Activated B cell treated with CpG ODN at 0.5 μM for 24 hours (primary cell): Measurements from ENCODE around the gene PRAME. TPM values are rescaled to one million over a fixed set of nuclear protein-coding genes. Genes with fewer than 3 reads are reported as not detected.

Experiments used
- ATAC-seq: fragments of 200-7000 bp; cut with Tn5 transposase; one replicate; pipeline ENCODE4 v1.10.0; 2021; ENCODE audit warnings: low read depth, mild to moderate bottlenecking, moderate library complexity
- CTCF ChIA-PET: fragments of 350-600 bp; sonication (Branson Sonifier 250); formaldehyde crosslinking; loops from one replicate; lab custom pipeline; 2021; ENCODE audit warnings: antibody characterized with exemption; lab: Charles Lee
- POLR2A ChIA-PET: fragments of 350-600 bp; sonication (Branson Sonifier 250); formaldehyde crosslinking; loops from one replicate; lab custom pipeline; 2021; ENCODE audit warnings: antibody characterized with exemption; lab: Charles Lee
- DNase-seq: peaks from one replicate; pipeline ENCODE4 v3.0.0; 2022
- H3K27ac Mint-ChIP-seq: one replicate; pipeline ENCODE4 v1.8.0; 2020; ENCODE audit warnings: mixed read lengths
- H3K27me3 Mint-ChIP-seq: one replicate; pipeline ENCODE4 v1.8.0; 2021; ENCODE audit warnings: mixed read lengths
- H3K36me3 Mint-ChIP-seq: one replicate; pipeline ENCODE4 v1.8.0; 2021; ENCODE audit warnings: low read depth, mixed read lengths
- H3K4me1 Mint-ChIP-seq: one replicate; pipeline ENCODE4 v1.8.0; 2021; ENCODE audit warnings: mixed read lengths
- H3K4me3 Mint-ChIP-seq: one replicate; pipeline ENCODE4 v1.8.0; 2020; ENCODE audit warnings: mild to moderate bottlenecking, mixed read lengths
- H3K9me3 Mint-ChIP-seq: one replicate; pipeline ENCODE4 v1.8.0; 2020; ENCODE audit warnings: mixed read lengths
- intact Hi-C: fragments of 100-400 bp; cut with micrococcal nuclease; formaldehyde crosslinking; loops from one replicate; pipeline ENCODE4 v1.15.1; 2024
- total RNA-seq: library from RNA; stranded (reverse); gene quantifications from 2 replicates; pipeline ENCODE4 v1.2.3, GENCODE V29; 2022
- TF ChIP-seq, protein P1 (sequence below): fragments of 200-600 bp; IDR thresholded peaks from one replicate; pipeline ENCODE4 v1.8.0; 2022; ENCODE audit warnings: antibody characterized with exemption, mild to moderate bottlenecking

The PRAME gene
- total RNA-seq, 1 donor from 2014 or later = not detected

DNA sequence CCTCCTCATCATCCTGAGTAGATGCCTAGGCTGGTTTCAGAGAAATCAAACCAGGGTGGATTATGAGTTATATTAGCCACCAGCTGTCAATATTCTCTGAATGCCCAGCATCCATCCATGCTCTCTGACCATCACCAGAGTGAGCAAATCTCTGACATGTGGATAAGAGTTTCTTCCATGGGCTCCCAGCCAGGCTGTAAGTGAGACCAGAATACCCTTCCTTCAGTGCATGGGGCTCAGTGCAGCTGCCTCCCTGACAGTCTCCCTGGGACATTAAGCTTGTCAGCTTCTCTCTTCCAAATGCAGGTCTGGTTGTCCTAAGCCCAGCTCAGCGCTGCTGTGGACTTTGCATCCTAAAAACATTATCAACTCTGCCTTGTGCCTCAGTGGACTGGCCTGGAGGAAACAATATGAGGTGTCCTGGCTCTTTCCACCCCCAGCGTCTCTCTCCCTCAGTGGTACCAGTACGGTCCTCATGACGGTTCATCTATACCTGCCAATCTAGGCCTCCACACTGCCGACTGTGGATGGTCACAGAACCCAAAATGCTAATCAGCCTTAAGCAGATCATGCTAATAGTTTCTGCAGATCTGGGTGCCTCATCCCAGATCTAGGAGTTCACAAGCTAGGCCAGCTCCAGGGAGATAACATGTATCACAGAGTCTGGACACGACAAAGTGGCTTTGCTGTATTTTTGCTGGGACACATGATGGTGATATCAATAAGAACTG lies 41.6 kb upstream of the PRAME start:
- ChIA-PET CTCF (interaction anchor here (0.6 to 1.8 kb wide), 3 partner anchors 10 to 83 kb away, joined by 3 to 9 read pairs (median 7); no protein-coding TSS in a partner anchor), POLR2A (no interaction called here)

DNA sequence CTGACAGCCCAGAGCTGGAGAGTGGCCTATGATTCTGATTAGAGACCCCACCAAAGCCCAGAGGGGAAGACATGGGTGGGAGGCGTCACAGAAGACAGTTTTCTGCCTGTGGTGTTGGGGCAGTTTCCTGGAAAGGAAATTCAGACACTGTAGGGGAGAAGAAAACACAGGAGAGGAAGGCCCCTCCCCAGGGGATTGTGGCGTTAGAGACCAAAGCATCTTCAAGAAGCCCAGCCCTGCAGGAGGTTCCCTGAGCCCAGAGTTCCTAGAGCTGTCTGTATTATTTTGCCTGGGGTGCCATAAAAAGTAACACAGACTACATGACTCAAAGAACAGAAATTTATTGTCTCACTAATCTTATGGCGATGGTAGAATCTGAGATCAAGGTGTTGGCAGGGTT lies 40.2 kb upstream of the PRAME start:
- Mint-ChIP-seq H3K27ac (no peak overlapping the region), H3K4me1 (peaks cover 40% of the 10 kb centered on the region), H3K27me3 (no peaks in the 10 kb centered on the region), H3K36me3 (no peaks in the 10 kb centered on the region), H3K4me3 (no peak overlapping the region), H3K9me3 (no peaks in the 10 kb centered on the region)
- ChIA-PET CTCF (interaction anchor here (1.8 kb wide), 1 partner anchor 8 kb away, joined by 7 read pairs; no protein-coding TSS in a partner anchor), POLR2A (no interaction called here)
- DNase-seq = no peak
- ATAC-seq = no peak
- intact Hi-C loops = no loop called here
- TF ChIP-seq, protein P1, sequence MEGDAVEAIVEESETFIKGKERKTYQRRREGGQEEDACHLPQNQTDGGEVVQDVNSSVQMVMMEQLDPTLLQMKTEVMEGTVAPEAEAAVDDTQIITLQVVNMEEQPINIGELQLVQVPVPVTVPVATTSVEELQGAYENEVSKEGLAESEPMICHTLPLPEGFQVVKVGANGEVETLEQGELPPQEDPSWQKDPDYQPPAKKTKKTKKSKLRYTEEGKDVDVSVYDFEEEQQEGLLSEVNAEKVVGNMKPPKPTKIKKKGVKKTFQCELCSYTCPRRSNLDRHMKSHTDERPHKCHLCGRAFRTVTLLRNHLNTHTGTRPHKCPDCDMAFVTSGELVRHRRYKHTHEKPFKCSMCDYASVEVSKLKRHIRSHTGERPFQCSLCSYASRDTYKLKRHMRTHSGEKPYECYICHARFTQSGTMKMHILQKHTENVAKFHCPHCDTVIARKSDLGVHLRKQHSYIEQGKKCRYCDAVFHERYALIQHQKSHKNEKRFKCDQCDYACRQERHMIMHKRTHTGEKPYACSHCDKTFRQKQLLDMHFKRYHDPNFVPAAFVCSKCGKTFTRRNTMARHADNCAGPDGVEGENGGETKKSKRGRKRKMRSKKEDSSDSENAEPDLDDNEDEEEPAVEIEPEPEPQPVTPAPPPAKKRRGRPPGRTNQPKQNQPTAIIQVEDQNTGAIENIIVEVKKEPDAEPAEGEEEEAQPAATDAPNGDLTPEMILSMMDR = no peak

More for the DNA sequence above, 41.6 kb upstream of the PRAME start:
- H3K9me3 Mint-ChIP-seq = no peaks in the 10 kb centered on the region
- ATAC-seq = no peak
- H3K4me1 Mint-ChIP-seq = peaks cover 55% of the 10 kb centered on the region
- intact Hi-C loops = no loop called here
- no peak for DNase-seq
- H3K4me3 Mint-ChIP-seq = no peak overlapping the region
- no peaks in the 10 kb centered on the region for H3K27me3 Mint-ChIP-seq
- H3K36me3 Mint-ChIP-seq = no peaks in the 10 kb centered on the region
- no peak overlapping the region for H3K27ac Mint-ChIP-seq
- TF ChIP-seq, protein P1 = no peak

DNA sequence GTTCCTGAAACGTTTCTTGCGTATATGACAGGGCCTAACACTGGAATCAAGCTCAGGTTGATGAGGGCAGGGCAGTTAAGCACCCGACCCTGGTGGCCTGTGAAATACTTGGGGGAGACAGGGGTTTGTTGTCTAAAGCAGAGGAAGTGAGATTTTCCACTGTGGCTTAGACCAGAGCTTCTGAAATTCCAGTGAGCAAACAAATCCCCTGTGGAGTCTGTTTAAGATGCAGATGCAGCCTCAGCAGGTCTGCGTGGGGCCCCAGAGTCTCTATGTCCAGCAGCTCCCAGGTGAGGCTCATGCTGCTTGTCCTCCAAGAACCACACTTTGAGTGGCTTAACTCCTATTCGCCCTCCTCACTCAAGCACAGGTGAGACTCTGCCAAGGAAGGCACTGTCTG lies 39.1 kb upstream of the PRAME start:
- H3K27ac Mint-ChIP-seq = no peak overlapping the region
- H3K36me3 Mint-ChIP-seq = no peaks in the 10 kb centered on the region
- ChIA-PET POLR2A (no interaction called here), CTCF (interaction anchor here (0.7 kb wide), 1 partner anchor 286 kb away, joined by 3 read pairs; no protein-coding TSS in a partner anchor)
- H3K27me3 Mint-ChIP-seq = no peaks in the 10 kb centered on the region
- H3K4me3 Mint-ChIP-seq = no peak overlapping the region
- intact Hi-C loops = no loop called here
- ATAC-seq = no peak
- no peak for DNase-seq
- H3K9me3 Mint-ChIP-seq = no peaks in the 10 kb centered on the region
- peaks cover 34% of the 10 kb centered on the region for H3K4me1 Mint-ChIP-seq
- TF ChIP-seq, protein P1 = no peak

DNA sequence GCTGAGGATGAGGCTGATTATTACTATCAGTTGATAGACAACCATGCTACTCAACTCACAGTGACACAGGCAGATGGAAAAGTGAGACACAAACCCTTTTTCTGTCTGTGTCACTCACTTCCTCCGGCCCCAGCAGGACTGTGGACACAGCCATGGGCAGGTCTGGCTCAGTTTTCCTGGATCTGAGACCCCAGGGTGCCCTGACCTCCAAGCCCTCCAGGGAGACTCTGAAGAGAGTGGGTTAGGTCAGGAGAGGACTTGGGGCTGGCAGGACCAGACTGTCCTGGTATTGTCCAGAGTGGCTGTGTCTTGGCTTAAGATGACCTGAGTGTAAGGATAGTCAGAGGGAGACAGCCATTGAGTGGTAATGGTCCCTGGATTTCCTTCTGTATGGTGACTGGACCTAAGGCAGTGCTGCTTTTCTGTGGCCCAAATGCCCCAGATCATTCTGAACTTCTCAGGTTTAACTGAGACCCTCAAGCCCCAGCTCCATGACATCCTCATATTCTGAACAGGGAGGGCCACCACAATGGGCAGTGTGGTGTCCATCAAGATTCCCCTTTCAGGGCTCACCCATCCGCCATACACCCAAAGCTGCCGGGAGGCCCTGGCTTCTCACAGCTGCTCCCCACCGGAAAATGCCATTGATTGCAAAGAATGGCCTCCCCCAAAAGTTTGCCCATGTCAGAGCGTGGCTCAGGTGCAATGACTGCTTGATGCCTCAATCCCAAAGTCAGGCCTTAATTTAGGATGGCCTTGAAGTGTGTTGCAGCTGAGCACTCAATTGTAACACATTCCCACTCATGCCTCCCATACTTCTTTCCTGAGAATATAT lies 36.2 kb upstream of the PRAME start:
- no peak overlapping the region for H3K4me3 Mint-ChIP-seq
- H3K36me3 Mint-ChIP-seq = no peaks in the 10 kb centered on the region
- CTCF ChIA-PET = interaction anchor here (2.5 kb wide), 1 partner anchor 8 kb away, joined by 8 read pairs; no protein-coding TSS in a partner anchor
- POLR2A ChIA-PET = no interaction called here
- no peaks in the 10 kb centered on the region for H3K27me3 Mint-ChIP-seq
- peaks cover 30% of the 10 kb centered on the region for H3K4me1 Mint-ChIP-seq
- H3K27ac Mint-ChIP-seq = no peak overlapping the region
- intact Hi-C loops = loop anchor here (2.0 kb wide), 2 partner anchors 92 to 158 kb away; no protein-coding TSS in a partner anchor
- no peak for DNase-seq
- TF ChIP-seq, protein P1 = no peak
- no peaks in the 10 kb centered on the region for H3K9me3 Mint-ChIP-seq
- no peak for ATAC-seq
